Measurements from ENCODE around the gene ABCB8. TPM values are rescaled to one million over a fixed set of nuclear protein-coding genes. Genes with fewer than 3 reads are reported as not detected.

The ABCB8 gene
- total and polyA plus RNA-seq, 9 of the 15 experiments (the other 6 are each of a cell fraction or from before 2014, with no cell fraction given): 7.6 to 106 (median 36.3) TPM

- TF ChIP-seq ZHX1 (conservative IDR thresholded peaks at IDR 0.05; ENCODE audit: low read length): no peak
- 0 out of 2 replicates have a peak, but pooled peaks have one; percentile 9 for TF ChIP-seq CBFA2T2 (conservative IDR thresholded peaks at IDR 0.05)
- TF ChIP-seq GMEB1 (CRISPR knock-in tag; IDR thresholded peaks at IDR 0.05): peak; percentile 93
- peak; percentile 66 for TF ChIP-seq EGR1 (conservative IDR thresholded peaks at IDR 0.05)
- peak; percentile 63; the same call in 1 of the 2 replicates for TF ChIP-seq KLF13 (tag; IDR thresholded peaks at IDR 0.05; ENCODE audit: borderline replicate concordance, low read depth)
- TF ChIP-seq ATF7 (IDR thresholded peaks at IDR 0.05): peak; percentile 54
- TF ChIP-seq TBL1XR1 (IDR thresholded peaks at IDR 0.05; ENCODE audit: low read length in 2 of 2): no peak
- TF ChIP-seq ZNF318 (IDR thresholded peaks at IDR 0.05; ENCODE audit: borderline replicate concordance in 1 of 2, low read depth in 1 of 2): no peak
- TF ChIP-seq NR2C2 (CRISPR knock-in tag; IDR thresholded peaks at IDR 0.05): no peak; the same call in 1 of the 2 replicates
- TF ChIP-seq NR2C2 (tag; IDR thresholded peaks at IDR 0.05): peak; percentile 68; the same call in 1 of the 2 replicates
- no peak for TF ChIP-seq SIX5 (IDR thresholded peaks at IDR 0.05; ENCODE audit: borderline replicate concordance in 1 of 2, insufficient read depth in 1 of 2, low read depth in 1 of 2, low read length in 2 of 2)
Measured at GRCh38 chr7:151087245-151088018, 59.2 kb downstream of the ABCB8 start (continued).

Measured in K562 (cell line).